Pancreas (tissue), 10 donors: ENCODE results near the gene PTPRO. TPM values are rescaled to one million over a fixed set of nuclear protein-coding genes. Genes with fewer than 3 reads are reported as not detected.

ENCODE experiments used
- ATAC-seq, 4 donors: fragments of 200-7000 bp; cut with Tn5 transposase; one replicate each; pipeline versions ENCODE4 v1.8.0 to v1.9.1; 2020; ENCODE audit warnings: mild to moderate bottlenecking in 4 of 4, moderate library complexity in 4 of 4
- DNase-seq, 6 donors: peaks; one replicate each; pipeline ENCODE4 v3.0.0-alpha.2; 2020
- FAIRE-seq: peaks from 2 replicates; lab custom pipeline; 2012; peaks lifted over from hg19 to GRCh38; lab: Jason Lieb, UNC
- H3K27ac ChIP-seq, 4 donors: fragments of 200-600 bp; sonication (generic); 1 replicate in 3 of 4; 2 replicates in 1 of 4; pipeline versions ENCODE4 v1.5.0 to v1.8.0; 2020
- H3K27me3 ChIP-seq, 4 donors: fragments of 200-600 bp; one replicate each; pipeline ENCODE4 v1.8.0; 2021
- H3K36me3 ChIP-seq, 3 donors: fragments of 200-600 bp; sonication (generic) in 1 of 3; one replicate each; pipeline versions ENCODE4 v1.5.0 to v1.8.0; 2020 to 2021
- H3K4me1 ChIP-seq, 3 donors: fragments of 200-600 bp; one replicate each; pipeline ENCODE4 v1.8.0; 2021
- H3K4me3 ChIP-seq, 4 donors: fragments of 200-600 bp; sonication (generic) in 2 of 4; one replicate each; pipeline versions ENCODE4 v1.5.0 to v1.8.0; 2020 to 2021
- H3K9me3 ChIP-seq, 4 donors: fragments of 200-600 bp; one replicate each; pipeline ENCODE4 v1.8.0; 2021
- WGBS, 2 donors: extraction: QIAGEN DNeasy Blood & Tissue Kit; methylation state at CpG; one replicate each; pipeline ENCODE4 v1.1.7; 2013; 5-methylcytosine and 5-hydroxymethylcytosine counted together
- intact Hi-C, 3 donors: fragments of 100-400 bp; cut with DNase I; formaldehyde crosslinking; loops; one replicate each; pipeline versions ENCODE4 v1.11.1 to v1.14.2; 2022
- polyA plus RNA-seq, 2 donors: library from polyadenylated mRNA; stranded (reverse); fragments of 200-250 nt; gene quantifications; one replicate each; pipeline ENCODE4 v1.2.3, GENCODE V29; 2013
- total RNA-seq, 6 donors: library from RNA; stranded (reverse); fragmentation: NEBNext Ultra II Directional in 4 of 6; extraction: Animal tissue kit (Norgen Biotek cat#: 25700) in 4 of 6; gene quantifications; one replicate each; pipeline versions ENCODE4 v1.2.1 to v1.2.4, GENCODE V29; 2021 to 2023
- TF ChIP-seq, protein P1 (sequence below), 4 donors: fragments of 200-600 bp; sonication (generic) in 3 of 4; IDR thresholded peaks; one replicate each; pipeline versions ENCODE4 v1.5.0 to v1.8.0; 2021; ENCODE audit warnings: antibody characterized with exemption in 4 of 4
- donor health status: healthy with polysubstance abuse.
- donor health status: DM: no; HTN: no; CAD: no; lungs with moderate emphysema.
- donor health status: DM: no; HTN: no; CAD: no.
- donor health status: control.
- donor health status: control.
- donor health status: Bipolar disorder and iron deficiency.
- donor health status: DM: yes; HTN: yes; CAD: no.
- donor health status: DM: no; HTN: no; CAD: no.
- donor health status: DM: no; HTN: no; CAD: no.
- donor health status: DM: yes; HTN: yes; CAD: no.

The PTPRO gene
- total and polyA plus RNA-seq, 8 donors, result 0.11 to 2.6 (median 0.31) TPM; not detected in 1

DNA sequence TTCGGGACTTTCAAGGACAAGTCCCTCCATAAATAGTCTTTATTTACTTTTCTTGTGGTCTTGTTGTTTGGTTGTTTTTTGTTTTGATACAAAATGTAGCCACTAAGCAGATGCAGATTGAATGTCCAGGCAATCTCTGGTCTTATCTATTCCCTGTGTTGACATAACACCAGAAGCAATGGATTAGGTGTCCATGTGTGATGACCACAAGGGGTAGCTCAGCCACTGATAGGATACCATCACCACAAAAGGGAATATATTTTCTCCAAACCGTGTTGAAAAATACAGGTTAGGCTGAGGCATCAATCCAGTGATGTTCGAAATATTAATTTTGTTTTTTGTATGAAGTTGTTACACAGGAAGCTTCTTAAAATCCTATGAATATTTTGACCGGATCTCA lies 270.6 kb downstream of the PTPRO start:
- WGBS, 2 donors, result 55 to 61% methylated on average over 4 of the region's 4 CpGs
- Histone ChIP-seq H3K27ac (no peak overlapping the region), H3K27me3 (no peaks in the 10 kb centered on the region), H3K4me3 (no peak overlapping the region), H3K4me1 (no peaks in the 10 kb centered on the region), H3K9me3 (no peaks in the 10 kb centered on the region), H3K36me3 (no peaks in the 10 kb centered on the region)
- intact Hi-C loops, result no loop called here
- TF ChIP-seq, protein P1, sequence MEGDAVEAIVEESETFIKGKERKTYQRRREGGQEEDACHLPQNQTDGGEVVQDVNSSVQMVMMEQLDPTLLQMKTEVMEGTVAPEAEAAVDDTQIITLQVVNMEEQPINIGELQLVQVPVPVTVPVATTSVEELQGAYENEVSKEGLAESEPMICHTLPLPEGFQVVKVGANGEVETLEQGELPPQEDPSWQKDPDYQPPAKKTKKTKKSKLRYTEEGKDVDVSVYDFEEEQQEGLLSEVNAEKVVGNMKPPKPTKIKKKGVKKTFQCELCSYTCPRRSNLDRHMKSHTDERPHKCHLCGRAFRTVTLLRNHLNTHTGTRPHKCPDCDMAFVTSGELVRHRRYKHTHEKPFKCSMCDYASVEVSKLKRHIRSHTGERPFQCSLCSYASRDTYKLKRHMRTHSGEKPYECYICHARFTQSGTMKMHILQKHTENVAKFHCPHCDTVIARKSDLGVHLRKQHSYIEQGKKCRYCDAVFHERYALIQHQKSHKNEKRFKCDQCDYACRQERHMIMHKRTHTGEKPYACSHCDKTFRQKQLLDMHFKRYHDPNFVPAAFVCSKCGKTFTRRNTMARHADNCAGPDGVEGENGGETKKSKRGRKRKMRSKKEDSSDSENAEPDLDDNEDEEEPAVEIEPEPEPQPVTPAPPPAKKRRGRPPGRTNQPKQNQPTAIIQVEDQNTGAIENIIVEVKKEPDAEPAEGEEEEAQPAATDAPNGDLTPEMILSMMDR (IDR thresholded peaks at IDR 0.05), result no peak
- no peak for ATAC-seq
- no peak for FAIRE-seq
- DNase-seq, result no peak

DNA sequence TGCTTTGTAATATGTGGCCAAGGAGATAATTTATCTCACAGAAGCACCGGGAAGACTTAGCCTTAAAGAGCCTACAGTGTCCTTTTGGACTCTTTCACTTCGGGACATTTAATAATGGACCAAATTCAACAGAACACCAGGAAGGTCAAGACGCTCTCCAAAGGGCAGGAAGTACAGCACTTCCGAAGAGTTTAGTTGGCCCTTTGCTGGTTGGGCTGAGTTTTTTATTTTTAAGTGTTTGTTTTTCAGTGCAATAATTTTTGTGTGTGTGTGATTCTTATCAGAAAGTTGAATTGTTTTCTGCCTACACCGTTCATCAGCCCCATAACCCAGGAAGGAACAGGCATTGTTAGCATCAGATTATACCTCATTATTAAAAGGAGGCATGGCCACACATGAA lies 273.9 kb downstream of the PTPRO start:
- no peak for ATAC-seq

DNA sequence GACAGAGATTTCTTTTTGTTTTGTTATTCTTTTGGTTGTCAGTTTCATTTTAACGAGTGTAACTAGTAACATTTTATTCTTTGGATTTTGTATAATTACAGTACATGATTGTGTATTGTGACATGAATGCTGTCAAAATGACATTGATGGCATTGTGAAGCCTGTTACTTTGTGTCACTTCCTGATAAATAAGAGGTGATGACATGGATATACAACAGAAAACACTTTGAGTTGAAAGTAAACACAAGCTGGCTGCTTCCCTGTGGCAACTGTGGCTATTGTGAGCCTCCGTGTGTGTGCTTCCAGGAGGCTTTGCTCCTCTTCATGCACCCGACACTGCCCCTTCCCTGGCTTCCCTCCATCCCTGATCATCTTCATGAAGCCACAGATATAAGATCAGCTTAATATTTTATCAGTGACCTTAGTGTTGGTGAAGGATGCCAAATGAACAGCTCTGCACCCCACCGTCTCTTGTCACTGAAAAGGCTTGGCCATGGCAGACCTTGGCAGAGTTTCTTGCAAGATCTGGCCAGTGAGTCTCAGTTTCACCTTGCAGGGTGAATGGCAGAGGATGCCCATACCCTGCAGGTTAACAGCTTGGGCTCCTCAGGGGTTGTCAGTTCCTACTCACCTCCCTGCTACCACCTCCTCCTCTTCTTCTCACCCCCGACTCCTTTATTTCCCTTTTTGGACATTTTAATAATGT lies 275.0 kb downstream of the PTPRO start:
- H3K27ac ChIP-seq, result no peak overlapping the region
- no peaks in the 10 kb centered on the region for H3K9me3 ChIP-seq
- TF ChIP-seq, protein P1 (IDR thresholded peaks at IDR 0.05), result no peak
- no peak for DNase-seq
- H3K36me3 ChIP-seq, result no peaks in the 10 kb centered on the region
- ATAC-seq, result no peak
- no peak overlapping the region for H3K4me3 ChIP-seq
- WGBS, 2 donors, result 51 to 59% methylated on average over 5 of the region's 5 CpGs
- intact Hi-C loops, result no loop called here
- H3K27me3 ChIP-seq, result no peaks in the 10 kb centered on the region
- no peak for FAIRE-seq
- no peaks in the 10 kb centered on the region for H3K4me1 ChIP-seq

More for the DNA sequence above, 273.9 kb downstream of the PTPRO start:
- WGBS, 2 donors, result 60 to 68% methylated on average over 5 of the region's 5 CpGs
- no peak overlapping the region for H3K4me3 ChIP-seq
- FAIRE-seq, result no peak
- no peaks in the 10 kb centered on the region for H3K27me3 ChIP-seq
- intact Hi-C loops, result no loop called here
- TF ChIP-seq, protein P1 (IDR thresholded peaks at IDR 0.05), result no peak
- H3K4me1 ChIP-seq, result no peaks in the 10 kb centered on the region
- no peak for DNase-seq
- no peaks in the 10 kb centered on the region for H3K9me3 ChIP-seq
- H3K27ac ChIP-seq, result no peak overlapping the region
- no peaks in the 10 kb centered on the region for H3K36me3 ChIP-seq

DNA sequence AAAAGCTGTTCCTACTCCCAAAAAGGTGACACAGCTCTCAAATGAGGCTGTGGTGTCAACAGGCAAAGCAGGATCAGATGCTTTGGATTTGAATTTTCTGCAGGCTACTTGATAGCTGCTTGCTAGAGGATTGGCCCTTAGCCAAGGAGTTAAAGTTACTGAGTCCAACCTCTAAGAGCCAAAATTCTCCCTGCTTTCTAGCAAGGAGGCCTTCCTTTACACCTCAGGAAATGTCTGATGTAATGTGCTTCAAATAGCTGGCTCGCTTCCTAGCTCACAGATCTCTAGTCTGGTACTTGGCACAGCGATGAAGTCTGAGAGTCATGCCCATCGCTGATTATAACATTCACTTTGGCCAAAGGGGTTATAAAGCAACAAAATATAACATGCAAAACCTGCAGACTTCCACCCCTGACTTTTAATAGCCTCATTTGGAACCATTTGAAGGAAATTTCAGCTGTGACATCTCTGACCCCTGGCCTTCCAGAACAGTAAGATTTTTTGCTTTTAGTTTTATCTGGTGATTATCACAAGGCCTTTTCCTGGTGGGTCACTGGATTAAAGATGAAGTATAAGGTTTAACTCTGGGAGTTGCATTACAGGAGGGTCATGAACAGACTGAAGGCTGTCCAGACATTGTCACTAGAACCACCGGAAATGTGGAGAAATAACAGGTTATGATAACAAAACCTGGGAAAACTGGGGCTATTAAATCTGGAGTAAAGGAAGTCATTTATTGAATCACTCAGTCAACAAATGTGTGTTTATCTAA lies 277.1 kb downstream of the PTPRO start:
- Histone ChIP-seq H3K36me3 (no peaks in the 10 kb centered on the region), H3K4me3 (no peak overlapping the region), H3K27ac (no peak overlapping the region), H3K27me3 (no peaks in the 10 kb centered on the region), H3K4me1 (no peaks in the 10 kb centered on the region), H3K9me3 (no peaks in the 10 kb centered on the region)
- 71 to 74% methylated on average over 4 of the region's 4 CpGs for whole genome bisulfite sequencing, 2 donors
- intact Hi-C loops, result no loop called here
- no peak for FAIRE-seq
- no peak for DNase-seq
- ATAC-seq, result peak in 3 of 4 donors; percentile 37 to 42 (median 39)
- TF ChIP-seq, protein P1 (IDR thresholded peaks at IDR 0.05), result no peak
